ENCODE measurements around the gene MRPS11.

GRCh38 chr15:88465633-88466224 is 1.8 kb upstream of the MRPS11 start:
- TF ChIP-seq TOX (CRISPR knock-in tag; IDR thresholded peaks at IDR 0.05; ENCODE audit: borderline replicate concordance), result no peak
- TF ChIP-seq ZFP3 (CRISPR knock-in tag; IDR thresholded peaks at IDR 0.05), result no peak
- no peak for TF ChIP-seq ISL1 (CRISPR knock-in tag; IDR thresholded peaks at IDR 0.05)
- TF ChIP-seq ARNTL (CRISPR knock-in tag; IDR thresholded peaks at IDR 0.05; ENCODE audit: borderline replicate concordance, low read depth), result no peak
- no peak for TF ChIP-seq ZC3H10 (CRISPR knock-in tag; IDR thresholded peaks at IDR 0.05)
- no peak for TF ChIP-seq GLIS3 (CRISPR knock-in tag; IDR thresholded peaks at IDR 0.05)
- no peak for TF ChIP-seq TCF4 (CRISPR knock-in tag; IDR thresholded peaks at IDR 0.05; ENCODE audit: borderline replicate concordance)
- TF ChIP-seq ESRRG (CRISPR knock-in tag; IDR thresholded peaks at IDR 0.05), result no peak
- TF ChIP-seq, protein P1, sequence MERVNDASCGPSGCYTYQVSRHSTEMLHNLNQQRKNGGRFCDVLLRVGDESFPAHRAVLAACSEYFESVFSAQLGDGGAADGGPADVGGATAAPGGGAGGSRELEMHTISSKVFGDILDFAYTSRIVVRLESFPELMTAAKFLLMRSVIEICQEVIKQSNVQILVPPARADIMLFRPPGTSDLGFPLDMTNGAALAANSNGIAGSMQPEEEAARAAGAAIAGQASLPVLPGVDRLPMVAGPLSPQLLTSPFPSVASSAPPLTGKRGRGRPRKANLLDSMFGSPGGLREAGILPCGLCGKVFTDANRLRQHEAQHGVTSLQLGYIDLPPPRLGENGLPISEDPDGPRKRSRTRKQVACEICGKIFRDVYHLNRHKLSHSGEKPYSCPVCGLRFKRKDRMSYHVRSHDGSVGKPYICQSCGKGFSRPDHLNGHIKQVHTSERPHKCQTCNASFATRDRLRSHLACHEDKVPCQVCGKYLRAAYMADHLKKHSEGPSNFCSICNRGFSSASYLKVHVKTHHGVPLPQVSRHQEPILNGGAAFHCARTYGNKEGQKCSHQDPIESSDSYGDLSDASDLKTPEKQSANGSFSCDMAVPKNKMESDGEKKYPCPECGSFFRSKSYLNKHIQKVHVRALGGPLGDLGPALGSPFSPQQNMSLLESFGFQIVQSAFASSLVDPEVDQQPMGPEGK (CRISPR knock-in tag; IDR thresholded peaks at IDR 0.05; ENCODE audit: borderline replicate concordance), result no peak
- TF ChIP-seq, protein P2, sequence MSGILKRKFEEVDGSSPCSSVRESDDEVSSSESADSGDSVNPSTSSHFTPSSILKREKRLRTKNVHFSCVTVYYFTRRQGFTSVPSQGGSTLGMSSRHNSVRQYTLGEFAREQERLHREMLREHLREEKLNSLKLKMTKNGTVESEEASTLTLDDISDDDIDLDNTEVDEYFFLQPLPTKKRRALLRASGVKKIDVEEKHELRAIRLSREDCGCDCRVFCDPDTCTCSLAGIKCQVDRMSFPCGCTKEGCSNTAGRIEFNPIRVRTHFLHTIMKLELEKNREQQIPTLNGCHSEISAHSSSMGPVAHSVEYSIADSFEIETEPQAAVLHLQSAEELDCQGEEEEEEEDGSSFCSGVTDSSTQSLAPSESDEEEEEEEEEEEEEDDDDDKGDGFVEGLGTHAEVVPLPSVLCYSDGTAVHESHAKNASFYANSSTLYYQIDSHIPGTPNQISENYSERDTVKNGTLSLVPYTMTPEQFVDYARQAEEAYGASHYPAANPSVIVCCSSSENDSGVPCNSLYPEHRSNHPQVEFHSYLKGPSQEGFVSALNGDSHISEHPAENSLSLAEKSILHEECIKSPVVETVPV (CRISPR knock-in tag; IDR thresholded peaks at IDR 0.05), result no peak
- no peak for TF ChIP-seq RARB (CRISPR knock-in tag; IDR thresholded peaks at IDR 0.05)
- no peak for TF ChIP-seq ZFP30 (CRISPR knock-in tag; IDR thresholded peaks at IDR 0.05)
- TF ChIP-seq, protein P3, sequence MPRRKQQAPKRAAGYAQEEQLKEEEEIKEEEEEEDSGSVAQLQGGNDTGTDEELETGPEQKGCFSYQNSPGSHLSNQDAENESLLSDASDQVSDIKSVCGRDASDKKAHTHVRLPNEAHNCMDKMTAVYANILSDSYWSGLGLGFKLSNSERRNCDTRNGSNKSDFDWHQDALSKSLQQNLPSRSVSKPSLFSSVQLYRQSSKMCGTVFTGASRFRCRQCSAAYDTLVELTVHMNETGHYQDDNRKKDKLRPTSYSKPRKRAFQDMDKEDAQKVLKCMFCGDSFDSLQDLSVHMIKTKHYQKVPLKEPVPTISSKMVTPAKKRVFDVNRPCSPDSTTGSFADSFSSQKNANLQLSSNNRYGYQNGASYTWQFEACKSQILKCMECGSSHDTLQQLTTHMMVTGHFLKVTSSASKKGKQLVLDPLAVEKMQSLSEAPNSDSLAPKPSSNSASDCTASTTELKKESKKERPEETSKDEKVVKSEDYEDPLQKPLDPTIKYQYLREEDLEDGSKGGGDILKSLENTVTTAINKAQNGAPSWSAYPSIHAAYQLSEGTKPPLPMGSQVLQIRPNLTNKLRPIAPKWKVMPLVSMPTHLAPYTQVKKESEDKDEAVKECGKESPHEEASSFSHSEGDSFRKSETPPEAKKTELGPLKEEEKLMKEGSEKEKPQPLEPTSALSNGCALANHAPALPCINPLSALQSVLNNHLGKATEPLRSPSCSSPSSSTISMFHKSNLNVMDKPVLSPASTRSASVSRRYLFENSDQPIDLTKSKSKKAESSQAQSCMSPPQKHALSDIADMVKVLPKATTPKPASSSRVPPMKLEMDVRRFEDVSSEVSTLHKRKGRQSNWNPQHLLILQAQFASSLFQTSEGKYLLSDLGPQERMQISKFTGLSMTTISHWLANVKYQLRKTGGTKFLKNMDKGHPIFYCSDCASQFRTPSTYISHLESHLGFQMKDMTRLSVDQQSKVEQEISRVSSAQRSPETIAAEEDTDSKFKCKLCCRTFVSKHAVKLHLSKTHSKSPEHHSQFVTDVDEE (CRISPR knock-in tag; IDR thresholded peaks at IDR 0.05), result no peak
- no peak for TF ChIP-seq BACH2 (CRISPR knock-in tag; IDR thresholded peaks at IDR 0.05; ENCODE audit: borderline replicate concordance)
